Measurements from ENCODE around the gene CLCA1.

DNA sequence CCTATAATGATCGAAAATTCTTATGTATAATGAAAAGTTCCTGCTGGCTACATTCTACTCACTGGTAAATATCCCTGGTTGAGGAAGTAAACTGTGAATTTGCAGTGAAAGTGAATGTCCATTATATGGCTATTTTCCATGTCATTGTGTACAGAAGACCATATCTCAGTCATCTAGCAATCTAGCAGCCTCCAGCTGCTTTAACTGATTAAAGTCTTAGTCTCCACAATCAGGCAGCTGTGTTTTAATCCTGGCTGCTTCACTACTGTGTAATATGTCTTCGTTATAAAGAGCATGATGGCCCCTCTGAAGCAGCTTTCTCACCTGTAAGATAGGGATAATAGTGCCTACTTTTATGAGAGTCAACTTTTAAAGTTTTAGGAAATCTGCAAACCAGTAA is 33.4 kb upstream of the CLCA1 start:
- TF ChIP-seq, protein P1, sequence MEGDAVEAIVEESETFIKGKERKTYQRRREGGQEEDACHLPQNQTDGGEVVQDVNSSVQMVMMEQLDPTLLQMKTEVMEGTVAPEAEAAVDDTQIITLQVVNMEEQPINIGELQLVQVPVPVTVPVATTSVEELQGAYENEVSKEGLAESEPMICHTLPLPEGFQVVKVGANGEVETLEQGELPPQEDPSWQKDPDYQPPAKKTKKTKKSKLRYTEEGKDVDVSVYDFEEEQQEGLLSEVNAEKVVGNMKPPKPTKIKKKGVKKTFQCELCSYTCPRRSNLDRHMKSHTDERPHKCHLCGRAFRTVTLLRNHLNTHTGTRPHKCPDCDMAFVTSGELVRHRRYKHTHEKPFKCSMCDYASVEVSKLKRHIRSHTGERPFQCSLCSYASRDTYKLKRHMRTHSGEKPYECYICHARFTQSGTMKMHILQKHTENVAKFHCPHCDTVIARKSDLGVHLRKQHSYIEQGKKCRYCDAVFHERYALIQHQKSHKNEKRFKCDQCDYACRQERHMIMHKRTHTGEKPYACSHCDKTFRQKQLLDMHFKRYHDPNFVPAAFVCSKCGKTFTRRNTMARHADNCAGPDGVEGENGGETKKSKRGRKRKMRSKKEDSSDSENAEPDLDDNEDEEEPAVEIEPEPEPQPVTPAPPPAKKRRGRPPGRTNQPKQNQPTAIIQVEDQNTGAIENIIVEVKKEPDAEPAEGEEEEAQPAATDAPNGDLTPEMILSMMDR (IDR thresholded peaks at IDR 0.05), result no peak
- TF ChIP-seq POLR2A (IDR thresholded peaks at IDR 0.05), result no peak

Data from lower leg skin (tissue), 3 donors.